ENCODE data around the gene KLHL11.

KLHL11 gene

DNA sequence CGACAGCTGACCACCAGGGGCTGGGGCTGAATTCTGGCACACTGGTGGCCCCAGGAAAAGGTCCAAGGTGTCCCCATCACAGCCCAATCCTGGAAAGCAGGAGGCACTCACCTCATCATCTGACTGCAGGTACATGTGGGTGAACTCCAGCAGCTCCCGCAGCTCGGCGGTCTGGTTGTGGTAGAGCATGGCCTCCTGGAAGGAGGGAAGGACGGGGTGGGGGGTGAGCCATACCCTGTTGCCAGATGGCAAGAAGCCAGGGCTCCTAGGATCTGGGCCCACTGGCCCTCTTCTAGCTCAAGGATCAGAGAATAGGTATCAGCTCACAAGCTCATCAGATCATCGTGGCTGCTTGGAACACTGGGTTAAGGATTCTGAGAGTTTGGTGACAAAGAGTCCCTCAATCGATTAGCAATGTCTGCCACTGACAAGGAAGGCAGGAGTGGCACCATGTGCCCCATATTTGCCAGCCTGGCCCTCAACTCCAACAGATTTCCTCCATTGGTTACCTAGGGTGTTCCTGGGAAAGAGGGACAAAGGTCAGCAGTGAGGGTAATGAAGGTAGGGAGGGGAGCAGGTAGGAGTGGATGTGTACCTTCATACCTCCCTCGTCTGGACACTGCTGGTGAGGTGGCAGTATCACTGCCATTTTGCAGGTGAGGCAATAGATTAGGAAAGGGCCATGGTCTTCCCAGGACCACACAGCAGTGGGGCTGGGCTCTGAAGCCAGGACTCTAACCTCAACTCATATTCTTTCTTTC is 58.4 kb downstream of the KLHL11 start:
- no peak for DNase-seq

All from central memory CD4-positive, alpha-beta T cell (primary cell).